Adipocyte (in vitro differentiated cells): ENCODE data around the gene ARPIN.
"Not testable (repeated sequence)": the region's sequence is repeated elsewhere in the genome, so short reads cannot be mapped to it uniquely, and the experiment has no call there.

Experiments used
- DNase-seq: peaks from one replicate; pipeline ENCODE4 v3.0.0-alpha.2; 2015; ENCODE audit warnings: low read depth
- H3K27me3 ChIP-seq: replicated peaks from 2 replicates; pipeline ENCODE4 v1.7.0; 2013; ENCODE audit warnings: mild to moderate bottlenecking, low read length, moderate library complexity; ENCODE audit not compliant: control insufficient read depth, insufficient read depth
- H3K36me3 ChIP-seq: 2 replicates; pipeline ENCODE4 v1.7.0; 2013; ENCODE audit warnings: low read length, mild to moderate bottlenecking, moderate library complexity; ENCODE audit not compliant: control insufficient read depth, insufficient read depth, severe bottlenecking
- H3K4me1 ChIP-seq: 2 replicates; pipeline ENCODE4 v1.7.0; 2013; ENCODE audit warnings: mild to moderate bottlenecking, low read length, moderate library complexity; ENCODE audit not compliant: control insufficient read depth, insufficient read depth
- H3K4me3 ChIP-seq: 2 replicates; pipeline ENCODE4 v1.7.0; 2013; ENCODE audit warnings: mild to moderate bottlenecking, low read length, moderate library complexity
- H3K9ac ChIP-seq: 2 replicates; pipeline ENCODE4 v1.7.0; 2013; ENCODE audit warnings: mild to moderate bottlenecking, low read length, moderate library complexity
- H3K9me3 ChIP-seq: 2 replicates; pipeline ENCODE4 v1.7.0; 2013; ENCODE audit warnings: mild to moderate bottlenecking, low read length, moderate library complexity; ENCODE audit not compliant: control insufficient read depth

ARPIN gene

GRCh38 chr15:89855948-89856347, 56.8 kb downstream of the ARPIN start:
- H3K36me3 ChIP-seq, result peaks cover 38% of the 10 kb centered on the region
- H3K27me3 ChIP-seq, result no peaks in the 10 kb centered on the region
- H3K9me3 ChIP-seq, result no peaks in the 10 kb centered on the region
- H3K4me1 ChIP-seq, result peaks cover 3% of the 10 kb centered on the region
- H3K4me3 ChIP-seq, result no peak overlapping the region
- H3K9ac ChIP-seq, result no peak overlapping the region
- no peak for DNase-seq

- H3K9ac ChIP-seq, H3K4me1 ChIP-seq, DNase-seq, H3K4me3 ChIP-seq, H3K27me3 ChIP-seq, H3K9me3 ChIP-seq: not testable (repeated sequence)
- peaks cover 32% of the 10 kb centered on the region for H3K36me3 ChIP-seq
These were observed 57.9 kb downstream of the ARPIN start for GRCh38 chr15:89854863-89855262.

DNA sequence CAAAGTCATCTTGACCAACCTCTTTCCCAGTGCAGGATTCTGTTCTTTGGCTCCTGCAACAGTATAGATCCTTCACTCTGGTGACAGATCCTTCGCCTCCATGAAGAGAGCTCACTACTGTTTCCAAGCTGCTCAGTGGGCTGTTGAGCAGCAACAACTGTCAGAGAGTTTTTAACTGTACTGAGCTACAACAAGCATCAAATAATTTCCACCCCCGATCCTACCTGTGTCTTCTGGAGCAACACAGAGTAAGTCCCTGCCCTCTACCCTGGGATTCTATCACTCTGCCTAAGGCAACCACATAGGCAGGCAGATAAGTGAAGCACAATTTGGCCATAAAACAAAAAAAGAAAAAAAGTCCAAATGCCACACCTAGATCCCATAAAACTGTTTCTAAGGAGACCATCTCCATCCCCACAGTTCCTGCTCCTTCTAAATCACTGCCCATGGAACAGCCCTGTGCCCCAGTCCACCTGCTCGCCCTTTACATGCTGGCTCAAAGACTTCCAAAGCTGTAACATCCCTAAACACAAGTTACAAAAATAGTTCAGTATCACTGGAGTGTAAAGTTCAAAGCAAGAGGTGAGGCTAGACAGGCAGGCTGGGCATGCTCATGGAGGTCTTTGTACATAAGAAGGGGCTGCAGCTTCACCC, 60.3 kb downstream of the ARPIN start:
- Histone ChIP-seq H3K9me3 (no peaks in the 10 kb centered on the region), H3K4me1 (peaks cover 23% of the 10 kb centered on the region), H3K36me3 (peaks cover 23% of the 10 kb centered on the region), H3K4me3 (no peak overlapping the region), H3K9ac (no peak overlapping the region), H3K27me3 (no peaks in the 10 kb centered on the region)
- no peak for DNase-seq

GRCh38 chr15:89851673-89852341, 60.9 kb downstream of the ARPIN start:
- Histone ChIP-seq H3K27me3 (no peaks in the 10 kb centered on the region), H3K4me1 (peaks cover 29% of the 10 kb centered on the region), H3K9me3 (no peaks in the 10 kb centered on the region), H3K4me3 (no peak overlapping the region), H3K9ac (no peak overlapping the region), H3K36me3 (peaks cover 16% of the 10 kb centered on the region)
- DNase-seq, result no peak

- Histone ChIP-seq H3K36me3 (peaks cover 15% of the 10 kb centered on the region), H3K4me1 (peaks cover 51% of the 10 kb centered on the region), H3K9me3 (no peaks in the 10 kb centered on the region), H3K9ac (peak overlapping the region; percentile 52), H3K4me3 (peak overlapping the region; percentile 8), H3K27me3 (no peaks in the 10 kb centered on the region)
- DNase-seq, result no peak
These were observed 63.8 kb downstream of the ARPIN start for GRCh38 chr15:89848970-89849292.

DNA sequence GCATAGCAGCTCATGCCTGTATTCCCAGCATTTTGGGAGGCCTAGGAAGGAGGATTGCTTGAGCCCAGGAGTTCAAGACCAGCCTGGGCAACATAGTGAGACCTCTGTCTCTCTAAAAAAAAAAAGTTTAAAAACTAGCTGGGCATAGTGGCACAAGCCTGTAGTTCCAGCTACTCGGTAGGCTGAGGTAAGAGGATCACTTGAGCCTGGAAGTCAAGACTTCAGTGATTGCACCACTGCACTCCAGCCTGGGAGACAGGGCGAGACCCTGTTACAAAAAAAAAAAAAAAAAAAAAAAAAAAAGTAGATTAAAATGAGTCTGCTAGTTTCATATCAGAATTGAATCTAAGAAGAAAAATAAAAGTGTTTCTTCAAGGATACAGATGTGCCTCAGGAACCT, 65.7 kb downstream of the ARPIN start:
- H3K4me1 ChIP-seq, result peaks cover 51% of the 10 kb centered on the region
- no peak for DNase-seq
- H3K9ac ChIP-seq, result peak overlapping the region; percentile 69
- H3K36me3 ChIP-seq, result peaks cover 11% of the 10 kb centered on the region
- H3K4me3 ChIP-seq, result no peak overlapping the region
- H3K9me3 ChIP-seq, result no peaks in the 10 kb centered on the region
- H3K27me3 ChIP-seq, result no peaks in the 10 kb centered on the region

- peak overlapping the region; percentile 51 for H3K4me3 ChIP-seq
- H3K36me3 ChIP-seq, result peaks cover 5% of the 10 kb centered on the region
- no peaks in the 10 kb centered on the region for H3K9me3 ChIP-seq
- H3K9ac ChIP-seq, result peak overlapping the region; percentile 73
- peaks cover 53% of the 10 kb centered on the region for H3K4me1 ChIP-seq
- peak; percentile 90 for DNase-seq
- H3K27me3 ChIP-seq, result no peaks in the 10 kb centered on the region
These were observed 67.4 kb downstream of the ARPIN start for GRCh38 chr15:89845305-89845893.
